ENCODE measurements around the gene USH2A. TPM values are rescaled to one million over a fixed set of nuclear protein-coding genes. Genes with fewer than 3 reads are reported as not detected.

The USH2A gene
- polyA plus RNA-seq, 1 donor from 2014 or later: 0.17 TPM

DNA sequence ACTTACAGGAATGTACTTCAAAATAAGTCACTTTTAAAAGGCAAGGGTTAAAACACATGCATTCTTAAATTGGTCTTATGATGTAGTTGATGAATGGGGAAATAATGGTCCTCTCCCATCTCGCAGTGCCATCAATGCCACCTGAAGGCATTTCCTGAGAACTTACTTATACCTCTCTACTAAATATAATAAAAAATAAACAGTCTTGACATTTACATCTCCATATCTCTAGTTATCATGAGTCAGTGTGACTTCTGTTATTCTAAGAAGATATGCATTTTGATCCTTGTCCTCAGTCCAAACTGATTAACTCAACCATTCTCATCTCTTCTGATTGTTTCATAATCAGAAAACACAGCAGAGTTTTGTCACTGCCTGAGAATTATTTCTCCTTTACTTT, 253.9 kb downstream of the USH2A start (continued):
- TF ChIP-seq, protein P1, sequence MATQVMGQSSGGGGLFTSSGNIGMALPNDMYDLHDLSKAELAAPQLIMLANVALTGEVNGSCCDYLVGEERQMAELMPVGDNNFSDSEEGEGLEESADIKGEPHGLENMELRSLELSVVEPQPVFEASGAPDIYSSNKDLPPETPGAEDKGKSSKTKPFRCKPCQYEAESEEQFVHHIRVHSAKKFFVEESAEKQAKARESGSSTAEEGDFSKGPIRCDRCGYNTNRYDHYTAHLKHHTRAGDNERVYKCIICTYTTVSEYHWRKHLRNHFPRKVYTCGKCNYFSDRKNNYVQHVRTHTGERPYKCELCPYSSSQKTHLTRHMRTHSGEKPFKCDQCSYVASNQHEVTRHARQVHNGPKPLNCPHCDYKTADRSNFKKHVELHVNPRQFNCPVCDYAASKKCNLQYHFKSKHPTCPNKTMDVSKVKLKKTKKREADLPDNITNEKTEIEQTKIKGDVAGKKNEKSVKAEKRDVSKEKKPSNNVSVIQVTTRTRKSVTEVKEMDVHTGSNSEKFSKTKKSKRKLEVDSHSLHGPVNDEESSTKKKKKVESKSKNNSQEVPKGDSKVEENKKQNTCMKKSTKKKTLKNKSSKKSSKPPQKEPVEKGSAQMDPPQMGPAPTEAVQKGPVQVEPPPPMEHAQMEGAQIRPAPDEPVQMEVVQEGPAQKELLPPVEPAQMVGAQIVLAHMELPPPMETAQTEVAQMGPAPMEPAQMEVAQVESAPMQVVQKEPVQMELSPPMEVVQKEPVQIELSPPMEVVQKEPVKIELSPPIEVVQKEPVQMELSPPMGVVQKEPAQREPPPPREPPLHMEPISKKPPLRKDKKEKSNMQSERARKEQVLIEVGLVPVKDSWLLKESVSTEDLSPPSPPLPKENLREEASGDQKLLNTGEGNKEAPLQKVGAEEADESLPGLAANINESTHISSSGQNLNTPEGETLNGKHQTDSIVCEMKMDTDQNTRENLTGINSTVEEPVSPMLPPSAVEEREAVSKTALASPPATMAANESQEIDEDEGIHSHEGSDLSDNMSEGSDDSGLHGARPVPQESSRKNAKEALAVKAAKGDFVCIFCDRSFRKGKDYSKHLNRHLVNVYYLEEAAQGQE (IDR thresholded peaks at IDR 0.05; ENCODE audit: borderline replicate concordance): no peak
- no peak for TF ChIP-seq POLR2AphosphoS5 (IDR thresholded peaks at IDR 0.05)

DNA sequence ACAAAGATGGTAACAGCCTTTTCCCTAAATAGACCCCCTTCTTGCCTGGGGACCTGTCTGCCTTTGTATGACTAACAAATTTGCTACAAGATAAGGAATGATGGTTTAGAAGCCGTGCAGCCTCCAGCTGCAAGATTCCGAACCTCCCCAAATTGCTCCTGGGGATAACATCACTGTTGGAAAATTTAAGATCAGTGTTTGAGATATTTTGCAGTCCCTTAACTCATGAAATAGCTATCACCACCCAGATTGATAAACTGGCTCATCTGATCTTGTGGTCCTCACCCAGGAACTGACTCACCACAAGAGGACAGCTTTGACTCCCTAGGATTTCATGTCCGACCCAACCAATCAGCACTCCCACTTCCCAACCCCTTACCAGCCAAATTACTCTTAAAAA, 254.7 kb downstream of the USH2A start:
- H3K9me2 ChIP-seq (ENCODE audit: insufficient read depth, low read length): no peaks in the 10 kb centered on the region
- no peaks in the 10 kb centered on the region for H3K9me3 ChIP-seq (ENCODE audit: low read length)
- H4K20me1 ChIP-seq (ENCODE audit: insufficient read depth): no peaks in the 10 kb centered on the region
- no peaks in the 10 kb centered on the region for H3K27me3 ChIP-seq (ENCODE audit: insufficient read depth, low read depth, low read length)
- no peak overlapping the region for H2AFZ ChIP-seq (ENCODE audit: low read depth, low read length)
- no peaks in the 10 kb centered on the region for H3K36me3 ChIP-seq (ENCODE audit: insufficient read depth, low read length)
- no peaks in the 10 kb centered on the region for H3F3A ChIP-seq (ENCODE audit: insufficient read depth, low read length, poor library complexity, severe bottlenecking)
- H3K27ac ChIP-seq (ENCODE audit: low read length): no peak overlapping the region
- no peak overlapping the region for H3K4me2 ChIP-seq (ENCODE audit: low read length)
- no peak overlapping the region for H3K4me3 ChIP-seq (ENCODE audit: low read length)
- TF ChIP-seq RAD21 (conservative IDR thresholded peaks at IDR 0.05): no peak
- no peak for TF ChIP-seq MXI1 (conservative IDR thresholded peaks at IDR 0.05; ENCODE audit: poor library complexity, severe bottlenecking)
- TF ChIP-seq EZH2 (IDR thresholded peaks at IDR 0.05; ENCODE audit: borderline replicate concordance, insufficient read depth, low read length, poor library complexity, severe bottlenecking): no peak
- no peak for TF ChIP-seq TAF1 (IDR thresholded peaks at IDR 0.05; ENCODE audit: low read depth)
- no peak for TF ChIP-seq EP300 (conservative IDR thresholded peaks at IDR 0.05; ENCODE audit: poor library complexity, severe bottlenecking)
- TF ChIP-seq, protein P2, sequence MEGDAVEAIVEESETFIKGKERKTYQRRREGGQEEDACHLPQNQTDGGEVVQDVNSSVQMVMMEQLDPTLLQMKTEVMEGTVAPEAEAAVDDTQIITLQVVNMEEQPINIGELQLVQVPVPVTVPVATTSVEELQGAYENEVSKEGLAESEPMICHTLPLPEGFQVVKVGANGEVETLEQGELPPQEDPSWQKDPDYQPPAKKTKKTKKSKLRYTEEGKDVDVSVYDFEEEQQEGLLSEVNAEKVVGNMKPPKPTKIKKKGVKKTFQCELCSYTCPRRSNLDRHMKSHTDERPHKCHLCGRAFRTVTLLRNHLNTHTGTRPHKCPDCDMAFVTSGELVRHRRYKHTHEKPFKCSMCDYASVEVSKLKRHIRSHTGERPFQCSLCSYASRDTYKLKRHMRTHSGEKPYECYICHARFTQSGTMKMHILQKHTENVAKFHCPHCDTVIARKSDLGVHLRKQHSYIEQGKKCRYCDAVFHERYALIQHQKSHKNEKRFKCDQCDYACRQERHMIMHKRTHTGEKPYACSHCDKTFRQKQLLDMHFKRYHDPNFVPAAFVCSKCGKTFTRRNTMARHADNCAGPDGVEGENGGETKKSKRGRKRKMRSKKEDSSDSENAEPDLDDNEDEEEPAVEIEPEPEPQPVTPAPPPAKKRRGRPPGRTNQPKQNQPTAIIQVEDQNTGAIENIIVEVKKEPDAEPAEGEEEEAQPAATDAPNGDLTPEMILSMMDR (IDR thresholded peaks at IDR 0.05; ENCODE audit: poor library complexity, severe bottlenecking): no peak
- no peak for TF ChIP-seq POLR2AphosphoS5 (IDR thresholded peaks at IDR 0.05)
- TF ChIP-seq, protein P1 (IDR thresholded peaks at IDR 0.05; ENCODE audit: borderline replicate concordance): no peak
- no peak for TF ChIP-seq SMC3 (conservative IDR thresholded peaks at IDR 0.05; ENCODE audit: poor library complexity)
- H3K9ac ChIP-seq (ENCODE audit: low read length): no peak overlapping the region
- H3K79me2 ChIP-seq (replicated peaks; ENCODE audit: insufficient read depth, low read length): no peaks in the 10 kb centered on the region
